T-cell (primary cell): ENCODE data around the gene ACD. TPM values are rescaled to one million over a fixed set of nuclear protein-coding genes. Genes with fewer than 3 reads are reported as not detected.

Source experiments
- ATAC-seq, 4 experiments: fragments of 200-7000 bp in 3 of 4; fragments of 150-1000 bp in 1 of 4; cut with Tn5 transposase; replicated peaks in 1 of 4; 1 replicate in 3 of 4; 2 replicates in 1 of 4; pipeline ENCODE4 v1.10.0; 2021; ENCODE audit warnings: moderate library complexity in 3 of 4, mild to moderate bottlenecking in 2 of 4, moderate number of reproducible peaks in 1 of 4
- CTCF ChIA-PET, 2 donors: fragments of 300-600 bp; sonication (Branson Sonifier 250); formaldehyde crosslinking; loops; one replicate each; lab custom pipeline; 2022; ENCODE audit warnings: antibody characterized with exemption in 2 of 2; lab: Charles Lee
- POLR2A ChIA-PET, 2 donors: fragments of 300-600 bp; sonication (Branson Sonifier 250); formaldehyde crosslinking; loops; one replicate each; lab custom pipeline; 2022; ENCODE audit warnings: antibody characterized with exemption in 2 of 2; lab: Charles Lee
- DNase-seq, 35 experiments: peaks; one replicate each; pipeline versions ENCODE4 v3.0.0 to v3.0.0-alpha.2; 2013 to 2023
- H3K27ac ChIP-seq: one replicate; pipeline ENCODE4 v1.5.1; 2013; ENCODE audit warnings: low read length
- H3K27me3 ChIP-seq, 2 experiments: replicated peaks in 1 of 2; 1 replicate in 1 of 2; 2 replicates in 1 of 2; pipeline versions ENCODE4 v1.6.1 to v1.7.0; 2013; ENCODE audit warnings: low read length in 1 of 2, mixed read lengths in 1 of 2; ENCODE audit not compliant: control insufficient read depth in 2 of 2, insufficient read depth in 2 of 2; ENCODE audit errors: extremely low read depth in 1 of 2
- H3K36me3 ChIP-seq, 2 donors: 1 replicate in 1 of 2; 2 replicates in 1 of 2; pipeline versions ENCODE4 v1.6.1 to v1.7.0; 2013; ENCODE audit warnings: low read length in 1 of 2; ENCODE audit not compliant: control insufficient read depth in 2 of 2, insufficient read depth in 1 of 2; ENCODE audit errors: extremely low read depth in 1 of 2
- H3K4me1 ChIP-seq, 2 experiments: 1 replicate in 1 of 2; 2 replicates in 1 of 2; pipeline versions ENCODE4 v1.6.1 to v1.7.0; 2013; ENCODE audit warnings: low read length in 2 of 2, mixed read lengths in 1 of 2; ENCODE audit not compliant: insufficient read depth in 2 of 2, control insufficient read depth in 1 of 2; ENCODE audit errors: extremely low read depth in 1 of 2
- H3K4me3 ChIP-seq, 2 donors: 1 replicate in 1 of 2; 2 replicates in 1 of 2; pipeline versions ENCODE4 v1.5.1 to v1.7.0; 2013; ENCODE audit warnings: mild to moderate bottlenecking in 2 of 2, low read length in 1 of 2, moderate library complexity in 1 of 2; ENCODE audit not compliant: control insufficient read depth in 1 of 2; ENCODE audit errors: extremely low read depth in 1 of 2
- H3K9me3 ChIP-seq: 2 replicates; pipeline ENCODE4 v1.7.0; 2013
- H3K27ac Mint-ChIP-seq, 2 donors: one replicate each; pipeline ENCODE4 v1.8.0; 2020 to 2021; ENCODE audit warnings: mild to moderate bottlenecking in 2 of 2, mixed read lengths in 2 of 2
- H3K27me3 Mint-ChIP-seq, 2 donors: one replicate each; pipeline ENCODE4 v1.8.0; 2021 to 2022; ENCODE audit warnings: mixed read lengths in 2 of 2
- H3K36me3 Mint-ChIP-seq: one replicate; pipeline ENCODE4 v1.8.0; 2021; ENCODE audit warnings: mixed read lengths
- H3K4me1 Mint-ChIP-seq, 3 donors: one replicate each; pipeline ENCODE4 v1.8.0; 2020 to 2022; ENCODE audit warnings: mixed read lengths in 3 of 3, mild to moderate bottlenecking in 1 of 3
- H3K4me3 Mint-ChIP-seq, 3 donors: one replicate each; pipeline ENCODE4 v1.8.0; 2020 to 2022; ENCODE audit warnings: mild to moderate bottlenecking in 3 of 3, mixed read lengths in 3 of 3, moderate library complexity in 3 of 3
- H3K9me3 Mint-ChIP-seq, 3 donors: one replicate each; pipeline ENCODE4 v1.8.0; 2020 to 2022; ENCODE audit warnings: mixed read lengths in 3 of 3
- WGBS: methylation state at CpG from one replicate; pipeline ENCODE4 v1.1.5; 2013; ENCODE audit warnings: missing lambda C conversion rate; ENCODE audit not compliant: insufficient coverage; 5-methylcytosine and 5-hydroxymethylcytosine counted together
- total RNA-seq, 35 experiments: library from RNA in 6 of 35; stranded (reverse) in 6 of 35; fragments of 120-200 nt in 1 of 35; gene quantifications; one replicate each; pipeline versions ENCODE4 v1.2.1 to v1.2.4 and lab custom pipeline; 2013 to 2026

ACD gene
- total RNA-seq, 5 donors from 2014 or later (not counting 1 experiment from before 2014, with no cell fraction given): 24.5 to 62.6 (median 53.6) TPM

DNA sequence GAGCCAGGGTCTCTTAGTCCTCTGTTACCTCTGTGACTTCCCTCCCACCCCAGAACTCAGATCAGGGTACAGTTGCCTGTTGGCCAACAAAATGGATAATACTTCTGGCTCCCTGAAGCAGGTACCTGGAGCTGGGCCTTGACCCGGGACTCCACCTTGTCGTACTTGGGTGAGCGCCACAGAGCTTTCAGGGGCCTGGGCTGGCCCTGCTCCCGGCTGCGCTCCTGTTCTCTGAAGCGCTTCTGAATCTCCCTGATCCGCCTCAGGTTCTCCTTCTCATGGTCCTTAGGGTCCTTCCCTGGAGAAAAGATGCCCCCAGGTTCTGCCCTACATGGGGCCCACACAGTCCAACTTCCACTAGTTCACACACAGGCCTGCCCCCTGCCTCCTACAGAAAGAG, 4.8 kb upstream of the ACD start:
- Histone ChIP-seq H3K9me3 (no peaks in the 10 kb centered on the region), H3K4me3 (no peak overlapping the region), H3K36me3 (no peaks in the 10 kb centered on the region), H3K4me1 (peaks cover 5 to 41% of the 10 kb centered on the region in 2 experiments), H3K27ac (no peak overlapping the region), H3K27me3 (no peaks in the 10 kb centered on the region)
- POLR2A ChIA-PET: no interaction called here
- Mint-ChIP-seq H3K36me3 (no peaks in the 10 kb centered on the region), H3K9me3 (no peaks in the 10 kb centered on the region), H3K4me1 (peaks cover 17 to 43% (median 25%) of the 10 kb centered on the region in 3 donors), H3K27me3 (no peaks in the 10 kb centered on the region), H3K27ac (no peak overlapping the region), H3K4me3 (peak overlapping the region in 2 of 3 donors; percentile 34 to 74)
- CTCF ChIA-PET: no interaction called here
- no peak for DNase-seq
- ATAC-seq: no peak
- WGBS: 98% methylated on average over 7 of the region's 7 CpGs

DNA sequence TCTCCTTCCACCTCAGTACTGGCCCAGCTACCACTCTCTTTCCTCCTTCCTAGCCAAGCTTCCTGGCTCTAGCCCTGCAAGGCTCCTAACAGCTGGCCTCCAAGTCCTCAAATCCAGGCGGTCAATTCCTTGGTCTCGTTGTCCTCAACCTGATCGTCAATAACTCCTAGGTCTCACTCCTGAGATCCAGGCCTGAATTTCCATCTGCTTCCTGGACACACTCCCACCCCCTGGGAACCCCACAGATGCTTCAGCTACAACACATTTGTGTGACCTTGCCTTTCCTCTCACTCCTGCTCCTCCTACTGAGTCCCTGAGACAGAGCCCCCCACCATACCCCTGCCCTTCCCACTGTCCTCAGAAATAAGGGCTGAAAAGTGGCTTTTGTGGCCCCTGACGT, 4.2 kb upstream of the ACD start:
- Histone ChIP-seq H3K4me1 (peaks cover 5 to 46% of the 10 kb centered on the region in 2 experiments), H3K4me3 (no peak overlapping the region), H3K27me3 (no peaks in the 10 kb centered on the region), H3K36me3 (no peaks in the 10 kb centered on the region), H3K9me3 (no peaks in the 10 kb centered on the region), H3K27ac (no peak overlapping the region)
- Mint-ChIP-seq H3K27me3 (no peaks in the 10 kb centered on the region), H3K36me3 (no peaks in the 10 kb centered on the region), H3K4me1 (peaks cover 23 to 48% (median 25%) of the 10 kb centered on the region in 3 donors), H3K9me3 (no peaks in the 10 kb centered on the region), H3K4me3 (peak overlapping the region in 1 of 3 donors; percentile 5), H3K27ac (peak overlapping the region; percentile 1 to 34)
- ATAC-seq (no peak), DNase-seq (no peak)
- ChIA-PET POLR2A (no interaction called here), CTCF (interaction anchor here (0.5 to 0.6 kb wide), 2 partner anchors 68 to 366 kb away, joined by 3 read pairs; no protein-coding TSS in a partner anchor)
- 85% methylated on average over 4 of the region's 4 CpGs for WGBS

DNA sequence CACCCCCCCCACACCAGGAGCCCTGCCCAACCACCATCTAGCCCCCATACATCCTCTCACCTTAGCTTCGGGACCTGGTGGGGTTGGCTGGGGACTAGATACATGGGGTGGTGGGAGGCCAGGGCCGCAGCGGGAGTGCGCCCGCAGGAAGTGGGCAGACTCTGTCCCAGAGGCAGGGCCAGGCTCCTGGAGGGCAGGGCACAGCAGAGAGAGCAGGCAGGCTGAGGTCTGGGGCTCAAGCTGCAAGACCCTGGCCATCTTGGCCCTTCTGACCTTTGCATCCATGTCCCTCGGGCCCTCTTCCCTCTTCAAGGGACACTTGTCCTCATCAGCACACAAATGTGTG, 3.8 kb upstream of the ACD start:
- Histone ChIP-seq H3K4me1 (peaks cover 8 to 50% of the 10 kb centered on the region in 2 experiments), H3K36me3 (no peaks in the 10 kb centered on the region), H3K4me3 (no peak overlapping the region), H3K27ac (no peak overlapping the region), H3K27me3 (no peaks in the 10 kb centered on the region), H3K9me3 (no peaks in the 10 kb centered on the region)
- ChIA-PET CTCF (interaction anchor here (0.5 to 0.6 kb wide), 2 partner anchors 68 to 366 kb away, joined by 3 read pairs; no protein-coding TSS in a partner anchor), POLR2A (no interaction called here)
- Mint-ChIP-seq H3K4me3 (no peak overlapping the region), H3K27ac (peak overlapping the region in 1 of 2 donors; percentile 1), H3K36me3 (no peaks in the 10 kb centered on the region), H3K9me3 (no peaks in the 10 kb centered on the region), H3K27me3 (no peaks in the 10 kb centered on the region), H3K4me1 (peaks cover 27 to 49% (median 28%) of the 10 kb centered on the region in 3 donors)
- 88% methylated on average over 4 of the region's 6 CpGs for WGBS
- DNase-seq: no peak
- no peak for ATAC-seq

DNA sequence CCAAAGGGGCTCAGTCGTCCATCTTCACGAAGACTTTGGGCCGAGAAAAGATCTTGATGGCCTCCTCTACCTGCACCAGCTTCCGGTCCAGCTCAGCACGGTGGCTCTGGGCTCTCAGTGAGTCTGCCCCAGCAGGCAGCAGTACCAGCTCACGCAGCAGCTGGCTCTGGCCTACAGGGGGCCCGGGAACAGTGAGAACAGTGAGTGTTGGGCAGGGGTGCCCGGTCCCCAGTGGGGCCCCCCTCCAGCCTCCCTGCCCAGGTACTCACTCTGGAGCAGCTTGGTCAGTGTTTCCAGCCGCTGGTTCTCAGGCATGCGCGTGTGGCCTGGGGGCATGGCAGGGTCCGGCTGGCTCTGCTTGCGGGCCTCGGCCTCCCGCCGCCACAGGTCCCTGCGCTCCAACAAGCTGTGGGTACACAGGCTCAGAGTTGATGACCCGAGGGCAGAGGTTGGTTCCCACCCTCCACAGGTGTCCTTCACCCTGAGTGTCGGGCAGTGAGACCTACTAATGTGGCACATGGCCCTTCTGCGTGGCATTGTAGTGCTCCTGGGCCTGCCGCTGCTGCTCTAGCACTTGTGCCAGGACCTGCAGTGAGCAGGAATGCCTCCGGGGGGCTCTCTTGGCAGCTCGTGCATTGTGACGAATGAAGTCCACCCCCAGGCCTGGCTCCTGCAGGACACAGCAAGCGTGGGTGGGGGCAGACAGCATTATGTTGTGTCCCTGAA, 3.3 kb upstream of the ACD start:
- Histone ChIP-seq H3K27me3 (no peaks in the 10 kb centered on the region), H3K9me3 (no peaks in the 10 kb centered on the region), H3K4me1 (peaks cover 10 to 54% of the 10 kb centered on the region in 2 experiments), H3K27ac (no peak overlapping the region), H3K36me3 (no peaks in the 10 kb centered on the region), H3K4me3 (no peak overlapping the region)
- POLR2A ChIA-PET: no interaction called here
- ATAC-seq (no peak), DNase-seq (peak in 5 of 35 experiments; percentile 22 to 45 (median 38))
- Mint-ChIP-seq H3K27ac (peak overlapping the region in 1 of 2 donors; percentile 58), H3K9me3 (no peaks in the 10 kb centered on the region), H3K36me3 (no peaks in the 10 kb centered on the region), H3K4me3 (no peak overlapping the region), H3K27me3 (no peaks in the 10 kb centered on the region), H3K4me1 (peaks cover 30 to 48% (median 30%) of the 10 kb centered on the region in 3 donors)
- CTCF ChIA-PET: interaction anchor here (0.5 to 0.6 kb wide), 2 partner anchors 67 to 365 kb away, joined by 3 read pairs; no protein-coding TSS in a partner anchor
- 94% methylated on average over 19 of the region's 25 CpGs for WGBS

DNA sequence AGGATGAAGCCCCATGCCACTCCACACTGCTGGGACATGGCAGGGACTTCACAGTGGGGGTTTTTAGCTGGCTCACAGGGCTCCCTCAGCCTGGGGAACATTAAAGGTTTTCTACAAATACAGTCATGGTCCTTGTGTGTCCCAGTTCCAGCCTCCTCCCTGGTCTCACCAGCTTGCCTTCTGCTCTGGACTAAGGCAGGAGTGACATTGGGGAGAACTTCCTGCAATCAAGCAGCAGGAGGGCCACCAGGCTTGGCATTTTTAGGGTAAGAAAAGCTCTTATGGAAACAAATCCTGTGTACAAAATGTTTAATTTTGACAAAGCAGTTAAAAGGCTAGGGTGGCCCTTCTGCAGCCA, 2.6 kb upstream of the ACD start:
- Histone ChIP-seq H3K36me3 (peaks cover 0 to 1% of the 10 kb centered on the region in 2 donors), H3K4me1 (peaks cover 9 to 51% of the 10 kb centered on the region in 2 experiments), H3K4me3 (no peak overlapping the region), H3K9me3 (no peaks in the 10 kb centered on the region), H3K27ac (no peak overlapping the region), H3K27me3 (no peaks in the 10 kb centered on the region)
- H3K4me1 Mint-ChIP-seq: peaks cover 25 to 43% (median 36%) of the 10 kb centered on the region in 3 donors
- ChIA-PET POLR2A (no interaction called here), CTCF (interaction anchor here in 1 of 2 donors (0.6 kb wide), 1 partner anchor 8 kb away, joined by 5 read pairs; no protein-coding TSS in a partner anchor)
- no peak overlapping the region for H3K27ac Mint-ChIP-seq
- H3K9me3 Mint-ChIP-seq: no peaks in the 10 kb centered on the region
- DNase-seq: no peak
- H3K27me3 Mint-ChIP-seq: no peaks in the 10 kb centered on the region
- H3K4me3 Mint-ChIP-seq: peak overlapping the region in 1 of 3 donors; percentile 3
- ATAC-seq: no peak
- no peaks in the 10 kb centered on the region for H3K36me3 Mint-ChIP-seq

DNA sequence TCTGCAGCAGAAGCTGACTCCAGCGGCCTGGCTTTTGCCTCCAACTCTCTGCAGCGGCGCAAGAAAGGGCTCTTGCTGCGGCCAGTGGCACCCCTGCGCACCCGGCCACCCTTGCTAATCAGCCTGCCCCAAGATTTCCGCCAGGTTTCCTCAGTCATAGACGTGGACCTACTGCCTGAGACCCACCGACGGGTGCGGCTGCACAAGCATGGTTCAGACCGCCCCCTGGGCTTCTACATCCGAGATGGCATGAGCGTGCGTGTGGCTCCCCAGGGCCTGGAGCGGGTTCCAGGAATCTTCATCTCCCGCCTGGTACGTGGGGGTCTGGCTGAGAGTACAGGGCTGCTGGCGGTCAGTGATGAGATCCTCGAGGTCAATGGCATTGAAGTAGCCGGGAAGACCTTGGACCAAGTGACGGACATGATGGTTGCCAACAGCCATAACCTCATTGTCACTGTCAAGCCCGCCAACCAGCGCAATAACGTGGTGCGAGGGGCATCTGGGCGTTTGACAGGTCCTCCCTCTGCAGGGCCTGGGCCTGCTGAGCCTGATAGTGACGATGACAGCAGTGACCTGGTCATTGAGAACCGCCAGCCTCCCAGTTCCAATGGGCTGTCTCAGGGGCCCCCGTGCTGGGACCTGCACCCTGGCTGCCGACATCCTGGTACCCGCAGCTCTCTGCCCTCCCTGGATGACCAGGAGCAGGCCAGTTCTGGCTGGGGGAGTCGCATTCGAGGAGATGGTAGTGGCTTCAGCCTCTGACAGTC, 2.0 kb upstream of the ACD start:
- Histone ChIP-seq H3K9me3 (no peaks in the 10 kb centered on the region), H3K4me3 (no peak overlapping the region), H3K4me1 (peaks cover 5 to 46% of the 10 kb centered on the region in 2 experiments), H3K27me3 (no peaks in the 10 kb centered on the region), H3K27ac (no peak overlapping the region), H3K36me3 (peaks cover 1 to 6% of the 10 kb centered on the region in 2 donors)
- Mint-ChIP-seq H3K4me3 (peak overlapping the region; percentile 86 to 89 (median 89)), H3K9me3 (no peaks in the 10 kb centered on the region), H3K4me1 (peaks cover 20 to 38% (median 36%) of the 10 kb centered on the region in 3 donors), H3K36me3 (no peaks in the 10 kb centered on the region), H3K27me3 (no peaks in the 10 kb centered on the region), H3K27ac (peak overlapping the region in 1 of 2 donors; percentile 31)
- POLR2A ChIA-PET: no interaction called here
- CTCF ChIA-PET: interaction anchor here in 1 of 2 donors (0.6 kb wide), 1 partner anchor 9 kb away, joined by 5 read pairs; no protein-coding TSS in a partner anchor
- ATAC-seq (no peak), DNase-seq (no peak)
- WGBS: 96% methylated on average over 34 of the region's 34 CpGs
